CD14-positive monocyte (primary cell): ENCODE results near the gene UQCC2. TPM values are rescaled to one million over a fixed set of nuclear protein-coding genes. Genes with fewer than 3 reads are reported as not detected.

Source experiments
- DNase-seq, 3 donors: peaks; one replicate each; pipeline ENCODE4 v3.0.0-alpha.2; 2011 to 2022
- H2AFZ ChIP-seq: 2 replicates; pipeline ENCODE4 v1.6.0; 2012; ENCODE audit warnings: mild to moderate bottlenecking, low read depth, low read length, inconsistent platforms; ENCODE audit not compliant: insufficient read depth, poor library complexity, severe bottlenecking
- H3K27ac ChIP-seq, 2 donors: 1 replicate in 1 of 2; 2 replicates in 1 of 2; pipeline ENCODE4 v1.5.1; 2012 to 2013; ENCODE audit warnings: low read length in 2 of 2, control low read depth in 1 of 2, inconsistent platforms in 1 of 2, low read depth in 1 of 2, mild to moderate bottlenecking in 1 of 2
- H3K27me3 ChIP-seq, 2 donors: one replicate each; pipeline versions ENCODE4 v1.6.0 to v1.6.1; 2011 to 2013; ENCODE audit warnings: low read length in 2 of 2; ENCODE audit not compliant: control insufficient read depth in 2 of 2, insufficient read depth in 2 of 2
- H3K36me3 ChIP-seq, 2 donors: replicated peaks in 1 of 2; 1 replicate in 1 of 2; 2 replicates in 1 of 2; pipeline versions ENCODE4 v1.5.1 to v1.6.1; 2012 to 2013; ENCODE audit warnings: low read length in 2 of 2, control low read depth in 1 of 2, inconsistent platforms in 1 of 2, mild to moderate bottlenecking in 1 of 2; ENCODE audit not compliant: insufficient read depth in 2 of 2, control insufficient read depth in 1 of 2
- H3K4me1 ChIP-seq, 2 donors: 1 replicate in 1 of 2; 2 replicates in 1 of 2; pipeline versions ENCODE4 v1.5.1 to v1.6.1; 2012 to 2013; ENCODE audit warnings: low read length in 2 of 2, control low read depth in 1 of 2, inconsistent platforms in 1 of 2, mild to moderate bottlenecking in 1 of 2, moderate library complexity in 1 of 2; ENCODE audit not compliant: insufficient read depth in 2 of 2, control insufficient read depth in 1 of 2
- H3K4me2 ChIP-seq: replicated peaks from 2 replicates; pipeline ENCODE3; 2012; ENCODE audit warnings: low read length, moderate library complexity, mild to moderate bottlenecking; ENCODE audit not compliant: poor library complexity, severe bottlenecking; ENCODE audit errors: extremely low read depth
- H3K4me3 ChIP-seq, 3 experiments: fragments of 200-600 bp in 1 of 3; sonication (generic) in 1 of 3; replicated peaks in 1 of 3; 1 replicate in 2 of 3; 2 replicates in 1 of 3; pipeline ENCODE4 v1.5.1; 2011 to 2013; ENCODE audit warnings: low read length in 3 of 3, mild to moderate bottlenecking in 3 of 3, control low read depth in 2 of 3, low read depth in 2 of 3, inconsistent platforms in 1 of 3, moderate library complexity in 1 of 3
- H3K79me2 ChIP-seq: 2 replicates; pipeline ENCODE4 v1.6.0; 2012; ENCODE audit warnings: mild to moderate bottlenecking, control low read depth, inconsistent platforms, low read length, moderate library complexity; ENCODE audit not compliant: insufficient read depth
- H3K9ac ChIP-seq: 2 replicates; pipeline ENCODE4 v1.6.0; 2017; ENCODE audit warnings: low read length, mild to moderate bottlenecking; ENCODE audit not compliant: insufficient read depth, poor library complexity, severe bottlenecking
- H3K9me3 ChIP-seq, 2 donors: replicated peaks in 1 of 2; 1 replicate in 1 of 2; 2 replicates in 1 of 2; pipeline versions ENCODE4 v1.5.1 to v1.6.1; 2012 to 2013; ENCODE audit warnings: low read length in 2 of 2, control low read depth in 1 of 2; ENCODE audit not compliant: control insufficient read depth in 1 of 2, insufficient read depth in 1 of 2
- H4K20me1 ChIP-seq: 2 replicates; pipeline ENCODE4 v1.6.0; 2012; ENCODE audit warnings: mild to moderate bottlenecking, low read length, control low read depth, moderate library complexity; ENCODE audit not compliant: insufficient read depth
- H3K27ac Mint-ChIP-seq, 7 donors: one replicate each; pipeline ENCODE4 v1.8.0; 2020; ENCODE audit warnings: mild to moderate bottlenecking in 7 of 7, mixed read lengths in 7 of 7, moderate library complexity in 6 of 7, inconsistent platforms in 2 of 7
- H3K27me3 Mint-ChIP-seq, 3 donors: one replicate each; pipeline ENCODE4 v1.8.0; 2021 to 2022; ENCODE audit warnings: low read depth in 3 of 3, mild to moderate bottlenecking in 3 of 3, mixed read lengths in 3 of 3, moderate library complexity in 3 of 3, inconsistent platforms in 1 of 3
- H3K36me3 Mint-ChIP-seq, 2 donors: one replicate each; pipeline ENCODE4 v1.8.0; 2020; ENCODE audit warnings: mixed read lengths in 2 of 2, inconsistent platforms in 1 of 2, mild to moderate bottlenecking in 1 of 2
- H3K4me1 Mint-ChIP-seq: one replicate; pipeline ENCODE4 v1.8.0; 2020; ENCODE audit warnings: mild to moderate bottlenecking, mixed read lengths
- H3K4me3 Mint-ChIP-seq, 2 donors: one replicate each; pipeline ENCODE4 v1.8.0; 2020; ENCODE audit warnings: mild to moderate bottlenecking in 2 of 2, mixed read lengths in 2 of 2, moderate library complexity in 1 of 2
- H3K9me3 Mint-ChIP-seq, 7 donors: one replicate each; pipeline ENCODE4 v1.8.0; 2020 to 2022; ENCODE audit warnings: mixed read lengths in 7 of 7, mild to moderate bottlenecking in 6 of 7, moderate library complexity in 6 of 7, inconsistent platforms in 2 of 7
- CTCF ChIP-seq: fragments of 200-600 bp; IDR thresholded peaks from one replicate; pipeline ENCODE4 v1.8.0; 2022; ENCODE audit warnings: antibody characterized with exemption, mild to moderate bottlenecking
- WGBS: methylation state at CpG from one replicate; pipeline ENCODE4 v1.1.5; 2013; ENCODE audit warnings: missing lambda C conversion rate; ENCODE audit not compliant: insufficient coverage; 5-methylcytosine and 5-hydroxymethylcytosine counted together
- intact Hi-C, 2 donors: fragments of 100-400 bp; cut with micrococcal nuclease; formaldehyde crosslinking; loops; one replicate each; pipeline versions ENCODE4 v1.15.0 to v1.15.1; 2023
- polyA plus RNA-seq, 3 donors: library from polyadenylated mRNA; depleted of rRNA in 1 of 3; unstranded in 2 of 3; stranded (reverse) in 1 of 3; fragments of 300-500 nt in 2 of 3; fragments of >200 nt in 1 of 3; fragmentation: Illumina TruSeq in 2 of 3; gene quantifications; 1 replicate in 2 of 3; 2 replicates in 1 of 3; pipeline ENCODE4 v1.2.3, GENCODE V29; 2012 to 2021

UQCC2 gene
- polyA plus RNA-seq, 3 donors: 10.3 to 39.3 (median 37.2) TPM

GRCh38 chr6:33716379-33716778, 4.9 kb upstream of the UQCC2 start:
- H3K79me2 ChIP-seq: no peaks in the 10 kb centered on the region
- peaks cover 0 to 2% (median 0%) of the 10 kb centered on the region in 7 donors for H3K9me3 Mint-ChIP-seq
- intact Hi-C loops: no loop called here
- no peak overlapping the region for H3K27ac Mint-ChIP-seq
- H3K9ac ChIP-seq: no peak overlapping the region
- no peak overlapping the region for H3K27ac ChIP-seq
- H3K4me1 Mint-ChIP-seq: peaks cover 4% of the 10 kb centered on the region
- no peak overlapping the region for H3K4me3 ChIP-seq
- 96% methylated on average over 3 of the region's 7 CpGs for WGBS
- peaks cover 2 to 7% (median 2%) of the 10 kb centered on the region in 3 donors for H3K27me3 Mint-ChIP-seq
- no peaks in the 10 kb centered on the region for H3K36me3 ChIP-seq
- no peaks in the 10 kb centered on the region for H3K27me3 ChIP-seq
- no peaks in the 10 kb centered on the region for H3K9me3 ChIP-seq
- no peak for DNase-seq
- no peak overlapping the region for H3K4me3 Mint-ChIP-seq
- no peaks in the 10 kb centered on the region for H3K36me3 Mint-ChIP-seq
- no peak overlapping the region for H2AFZ ChIP-seq
- H4K20me1 ChIP-seq: no peaks in the 10 kb centered on the region
- no peak for TF ChIP-seq CTCF
- H3K4me1 ChIP-seq: peaks cover 5 to 6% of the 10 kb centered on the region in 2 donors
- H3K4me2 ChIP-seq: no peak overlapping the region

- Mint-ChIP-seq H3K36me3 (no peaks in the 10 kb centered on the region), H3K27me3 (peaks cover 2 to 5% (median 2%) of the 10 kb centered on the region in 3 donors), H3K4me3 (no peak overlapping the region), H3K27ac (no peak overlapping the region), H3K9me3 (peaks cover 0 to 2% (median 0%) of the 10 kb centered on the region in 7 donors), H3K4me1 (peaks cover 14% of the 10 kb centered on the region)
- Histone ChIP-seq H3K27me3 (no peaks in the 10 kb centered on the region), H3K4me3 (no peak overlapping the region), H3K79me2 (peaks cover 5% of the 10 kb centered on the region), H3K9ac (no peak overlapping the region), H3K4me1 (peaks cover 13 to 16% of the 10 kb centered on the region in 2 donors), H3K27ac (no peak overlapping the region), H3K9me3 (no peaks in the 10 kb centered on the region), H3K4me2 (no peak overlapping the region), H3K36me3 (peaks cover 0 to 3% of the 10 kb centered on the region in 2 donors), H2AFZ (no peak overlapping the region), H4K20me1 (no peaks in the 10 kb centered on the region)
- no peak for TF ChIP-seq CTCF
- intact Hi-C loops: no loop called here
- no peak for DNase-seq
- 84% methylated on average over 5 of the region's 7 CpGs for WGBS
Observed at GRCh38 chr6:33714385-33715040, 3.0 kb upstream of the UQCC2 start.
